ENCODE data around the gene PRR16.

The PRR16 gene

GRCh38 chr5:120538644-120539043 is 74.5 kb downstream of the PRR16 start:
- Histone ChIP-seq H3K79me2 (ENCODE audit: control insufficient read depth, insufficient read depth, low read length, unreplicated experiment) (peaks cover 36% of the 10 kb centered on the region), H3K4me1 (ENCODE audit: control insufficient read depth, insufficient read depth, low read length, unreplicated experiment) (peaks cover 49% of the 10 kb centered on the region), H3K36me3 (ENCODE audit: insufficient read depth, low read length) (no peaks in the 10 kb centered on the region; the same call in 1 of the 2 replicates), H3K4me3 (ENCODE audit: low read depth, low read length) (peak overlapping the region; percentile 63), H2AFZ (ENCODE audit: low read length, unreplicated experiment) (peak overlapping the region; percentile 86), H3K27me3 (ENCODE audit: insufficient read depth, low read length) (no peaks in the 10 kb centered on the region), H3K27ac (ENCODE audit: low read depth, low read length) (peak overlapping the region; percentile 90)

GRCh38 chr5:120539471-120539870 is 75.4 kb downstream of the PRR16 start:
- H2AFZ ChIP-seq (ENCODE audit: low read length, unreplicated experiment) = no peak overlapping the region
- no peaks in the 10 kb centered on the region for H3K27me3 ChIP-seq (ENCODE audit: insufficient read depth, low read length)
- H3K4me1 ChIP-seq (ENCODE audit: control insufficient read depth, insufficient read depth, low read length, unreplicated experiment) = peaks cover 53% of the 10 kb centered on the region
- no peak overlapping the region for H3K4me3 ChIP-seq (ENCODE audit: low read depth, low read length)
- H3K79me2 ChIP-seq (ENCODE audit: control insufficient read depth, insufficient read depth, low read length, unreplicated experiment) = peaks cover 39% of the 10 kb centered on the region
- H3K27ac ChIP-seq (ENCODE audit: low read depth, low read length) = peak overlapping the region; percentile 41
- H3K36me3 ChIP-seq (ENCODE audit: insufficient read depth, low read length) = no peaks in the 10 kb centered on the region; the same call in 1 of the 2 replicates

- H2AFZ ChIP-seq (ENCODE audit: low read length, unreplicated experiment) = peak overlapping the region; percentile 21
- H3K4me3 ChIP-seq (ENCODE audit: low read depth, low read length) = no peak overlapping the region
- peaks cover 44% of the 10 kb centered on the region for H3K79me2 ChIP-seq (ENCODE audit: control insufficient read depth, insufficient read depth, low read length, unreplicated experiment)
- H3K4me1 ChIP-seq (ENCODE audit: control insufficient read depth, insufficient read depth, low read length, unreplicated experiment) = peaks cover 53% of the 10 kb centered on the region
- peak overlapping the region; percentile 41 for H3K27ac ChIP-seq (ENCODE audit: low read depth, low read length)
- H3K27me3 ChIP-seq (ENCODE audit: insufficient read depth, low read length) = no peaks in the 10 kb centered on the region
- H3K36me3 ChIP-seq (ENCODE audit: insufficient read depth, low read length) = no peaks in the 10 kb centered on the region; the same call in 1 of the 2 replicates
Observed at GRCh38 chr5:120540097-120540496, 76.0 kb downstream of the PRR16 start.

GRCh38 chr5:120544043-120544442 is 79.9 kb downstream of the PRR16 start:
- Histone ChIP-seq H3K27ac (ENCODE audit: low read depth, low read length) (no peak overlapping the region), H3K4me1 (ENCODE audit: control insufficient read depth, insufficient read depth, low read length, unreplicated experiment) (peaks cover 50% of the 10 kb centered on the region), H3K36me3 (ENCODE audit: insufficient read depth, low read length) (no peaks in the 10 kb centered on the region), H3K27me3 (ENCODE audit: insufficient read depth, low read length) (no peaks in the 10 kb centered on the region), H2AFZ (ENCODE audit: low read length, unreplicated experiment) (no peak overlapping the region), H3K4me3 (ENCODE audit: low read depth, low read length) (no peak overlapping the region), H3K79me2 (ENCODE audit: control insufficient read depth, insufficient read depth, low read length, unreplicated experiment) (peaks cover 63% of the 10 kb centered on the region)

- Histone ChIP-seq H3K79me2 (ENCODE audit: control insufficient read depth, insufficient read depth, low read length, unreplicated experiment) (peaks cover 68% of the 10 kb centered on the region), H3K4me1 (ENCODE audit: control insufficient read depth, insufficient read depth, low read length, unreplicated experiment) (peaks cover 51% of the 10 kb centered on the region), H2AFZ (ENCODE audit: low read length, unreplicated experiment) (no peak overlapping the region), H3K27ac (ENCODE audit: low read depth, low read length) (no peak overlapping the region), H3K27me3 (ENCODE audit: insufficient read depth, low read length) (no peaks in the 10 kb centered on the region), H3K4me3 (ENCODE audit: low read depth, low read length) (no peak overlapping the region), H3K36me3 (ENCODE audit: insufficient read depth, low read length) (no peaks in the 10 kb centered on the region)
Observed at GRCh38 chr5:120545007-120545406, 80.9 kb downstream of the PRR16 start.

GRCh38 chr5:120545951-120546350 is 81.9 kb downstream of the PRR16 start:
- Histone ChIP-seq H3K27me3 (ENCODE audit: insufficient read depth, low read length) (no peaks in the 10 kb centered on the region), H2AFZ (ENCODE audit: low read length, unreplicated experiment) (no peak overlapping the region), H3K36me3 (ENCODE audit: insufficient read depth, low read length) (no peaks in the 10 kb centered on the region), H3K4me1 (ENCODE audit: control insufficient read depth, insufficient read depth, low read length, unreplicated experiment) (peaks cover 51% of the 10 kb centered on the region), H3K79me2 (ENCODE audit: control insufficient read depth, insufficient read depth, low read length, unreplicated experiment) (peaks cover 60% of the 10 kb centered on the region), H3K4me3 (ENCODE audit: low read depth, low read length) (no peak overlapping the region), H3K27ac (ENCODE audit: low read depth, low read length) (no peak overlapping the region)

- Histone ChIP-seq H3K27me3 (ENCODE audit: insufficient read depth, low read length) (no peaks in the 10 kb centered on the region), H3K36me3 (ENCODE audit: insufficient read depth, low read length) (no peaks in the 10 kb centered on the region), H3K4me3 (ENCODE audit: low read depth, low read length) (no peak overlapping the region), H3K79me2 (ENCODE audit: control insufficient read depth, insufficient read depth, low read length, unreplicated experiment) (peaks cover 60% of the 10 kb centered on the region), H3K27ac (ENCODE audit: low read depth, low read length) (no peak overlapping the region), H2AFZ (ENCODE audit: low read length, unreplicated experiment) (no peak overlapping the region), H3K4me1 (ENCODE audit: control insufficient read depth, insufficient read depth, low read length, unreplicated experiment) (peaks cover 51% of the 10 kb centered on the region)
Observed at GRCh38 chr5:120546922-120547321, 82.8 kb downstream of the PRR16 start.

- no peak overlapping the region for H2AFZ ChIP-seq (ENCODE audit: low read length, unreplicated experiment)
- H3K4me1 ChIP-seq (ENCODE audit: control insufficient read depth, insufficient read depth, low read length, unreplicated experiment) = peaks cover 67% of the 10 kb centered on the region
- no peaks in the 10 kb centered on the region for H3K27me3 ChIP-seq (ENCODE audit: insufficient read depth, low read length)
Observed at GRCh38 chr5:120550358-120550757, 86.3 kb downstream of the PRR16 start.

GRCh38 chr5:120552638-120553037 is 88.5 kb downstream of the PRR16 start:
- no peaks in the 10 kb centered on the region for H3K36me3 ChIP-seq (ENCODE audit: insufficient read depth, low read length)
- peaks cover 36% of the 10 kb centered on the region for H3K79me2 ChIP-seq (ENCODE audit: control insufficient read depth, insufficient read depth, low read length, unreplicated experiment)
- no peaks in the 10 kb centered on the region for H3K27me3 ChIP-seq (ENCODE audit: insufficient read depth, low read length)
- peak overlapping the region; percentile 58 for H3K4me3 ChIP-seq (ENCODE audit: low read depth, low read length)
- H3K27ac ChIP-seq (ENCODE audit: low read depth, low read length) = peak overlapping the region; percentile 62
- H2AFZ ChIP-seq (ENCODE audit: low read length, unreplicated experiment) = peak overlapping the region; percentile 30
- H3K4me1 ChIP-seq (ENCODE audit: control insufficient read depth, insufficient read depth, low read length, unreplicated experiment) = peaks cover 58% of the 10 kb centered on the region

More at GRCh38 chr5:120550358-120550757, 86.3 kb downstream of the PRR16 start:
- peak overlapping the region; percentile 52 for H3K27ac ChIP-seq (ENCODE audit: low read depth, low read length)
- peaks cover 52% of the 10 kb centered on the region for H3K79me2 ChIP-seq (ENCODE audit: control insufficient read depth, insufficient read depth, low read length, unreplicated experiment)
- no peaks in the 10 kb centered on the region for H3K36me3 ChIP-seq (ENCODE audit: insufficient read depth, low read length)
- H3K4me3 ChIP-seq (ENCODE audit: low read depth, low read length) = no peak overlapping the region; the same call in 1 of the 2 replicates

GRCh38 chr5:120555345-120555744 is 91.2 kb downstream of the PRR16 start:
- Histone ChIP-seq H2AFZ (ENCODE audit: low read length, unreplicated experiment) (no peak overlapping the region), H3K79me2 (ENCODE audit: control insufficient read depth, insufficient read depth, low read length, unreplicated experiment) (peaks cover 30% of the 10 kb centered on the region)

GRCh38 chr5:120564013-120564412 is 99.9 kb downstream of the PRR16 start:
- Histone ChIP-seq H3K27ac (ENCODE audit: low read depth, low read length) (no peak overlapping the region), H2AFZ (ENCODE audit: low read length, unreplicated experiment) (no peak overlapping the region), H3K4me3 (ENCODE audit: low read depth, low read length) (no peak overlapping the region), H3K79me2 (ENCODE audit: control insufficient read depth, insufficient read depth, low read length, unreplicated experiment) (peaks cover 26% of the 10 kb centered on the region), H3K36me3 (ENCODE audit: insufficient read depth, low read length) (peaks cover 11% of the 10 kb centered on the region), H3K27me3 (ENCODE audit: insufficient read depth, low read length) (no peaks in the 10 kb centered on the region), H3K4me1 (ENCODE audit: control insufficient read depth, insufficient read depth, low read length, unreplicated experiment) (peaks cover 14% of the 10 kb centered on the region)

More at GRCh38 chr5:120555345-120555744, 91.2 kb downstream of the PRR16 start:
- Histone ChIP-seq H3K4me3 (ENCODE audit: low read depth, low read length) (no peak overlapping the region), H3K4me1 (ENCODE audit: control insufficient read depth, insufficient read depth, low read length, unreplicated experiment) (peaks cover 41% of the 10 kb centered on the region), H3K27me3 (ENCODE audit: insufficient read depth, low read length) (no peaks in the 10 kb centered on the region), H3K36me3 (ENCODE audit: insufficient read depth, low read length) (no peaks in the 10 kb centered on the region; the same call in 1 of the 2 replicates), H3K27ac (ENCODE audit: low read depth, low read length) (no peak overlapping the region)
